Measurements from ENCODE around the gene MX1.

The MX1 gene

GRCh38 chr21:41466024-41466820 is 40.2 kb downstream of the MX1 start:
- DNase-seq: no peak

- no peak for DNase-seq
These were observed 44.0 kb downstream of the MX1 start for GRCh38 chr21:41470054-41470453.

GRCh38 chr21:41472753-41473548 is 46.9 kb downstream of the MX1 start:
- no peak for DNase-seq

- DNase-seq: no peak
These were observed 49.8 kb downstream of the MX1 start for GRCh38 chr21:41475714-41476420.

GRCh38 chr21:41477641-41478318 is 51.7 kb downstream of the MX1 start:
- DNase-seq: no peak

GRCh38 chr21:41478319-41479177 is 52.5 kb downstream of the MX1 start:
- DNase-seq: no peak

- DNase-seq: no peak
These were observed 53.6 kb downstream of the MX1 start for GRCh38 chr21:41479686-41480085.

- no peak for DNase-seq
These were observed 54.1 kb downstream of the MX1 start for GRCh38 chr21:41480086-41480690.

- no peak for DNase-seq
These were observed 55.2 kb downstream of the MX1 start for GRCh38 chr21:41481191-41481590.

GRCh38 chr21:41482301-41482700 is 56.3 kb downstream of the MX1 start:
- no peak for DNase-seq

- no peak for DNase-seq
These were observed 56.9 kb downstream of the MX1 start for GRCh38 chr21:41482980-41483379.

GRCh38 chr21:41483415-41483814 is 57.4 kb downstream of the MX1 start:
- DNase-seq: no peak

- DNase-seq: no peak
These were observed 57.9 kb downstream of the MX1 start for GRCh38 chr21:41483973-41484372.

GRCh38 chr21:41487082-41487481 is 61.0 kb downstream of the MX1 start:
- no peak for DNase-seq

- DNase-seq: no peak
These were observed 62.0 kb downstream of the MX1 start for GRCh38 chr21:41488080-41488479.

GRCh38 chr21:41489329-41489728 is 63.3 kb downstream of the MX1 start:
- DNase-seq: no peak

GRCh38 chr21:41490330-41490729 is 64.3 kb downstream of the MX1 start:
- no peak for DNase-seq

GRCh38 chr21:41491412-41491811 is 65.4 kb downstream of the MX1 start:
- DNase-seq: no peak

GRCh38 chr21:41494242-41494641 is 68.2 kb downstream of the MX1 start:
- DNase-seq: no peak

- no peak for DNase-seq
These were observed 71.0 kb downstream of the MX1 start for GRCh38 chr21:41497008-41497407.

GRCh38 chr21:41497788-41498187 is 71.7 kb downstream of the MX1 start:
- no peak for DNase-seq

GRCh38 chr21:41499920-41500319 is 73.9 kb downstream of the MX1 start:
- DNase-seq: no peak

All from NCI-H526 treated with DMSO at 0.1 percent for 48 hours (cell line).